HS-5 (cell line): ENCODE measurements around the gene KNG1.
"Not testable (repeated sequence)": the region's sequence is repeated elsewhere in the genome, so short reads cannot be mapped to it uniquely, and the experiment has no call there.

Experiments used
- DNase-seq: peaks from one replicate; pipeline ENCODE4 v3.0.0-alpha.2; 2012; ENCODE audit warnings: low read depth

Gene KNG1

DNA sequence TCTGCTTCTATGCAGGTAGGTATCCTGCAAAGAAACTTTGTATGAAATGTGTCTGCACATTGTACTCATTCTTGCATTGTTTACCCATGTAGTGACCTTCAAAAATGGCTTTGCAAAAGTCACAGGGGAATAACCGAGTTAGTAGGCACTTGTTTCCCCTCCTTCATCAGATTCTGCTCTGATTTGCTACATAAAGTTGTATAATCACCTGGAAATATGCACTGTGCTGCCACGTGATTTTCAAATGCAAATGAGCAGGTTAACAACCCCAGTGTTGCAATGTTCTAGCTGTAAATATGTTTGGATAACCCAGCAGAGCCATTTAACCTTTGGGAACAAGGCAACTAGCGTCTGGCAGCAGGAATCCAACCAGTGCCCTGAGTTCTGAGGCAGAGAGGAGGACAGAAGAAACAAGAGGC lies at the start of gene KNG1:
TSS of gene KNG1 (plus strand) at position 321 of the 419 bp plus-strand sequence. CDS start 184 bp downstream, outside the sequence.
- no peak for DNase-seq

DNA sequence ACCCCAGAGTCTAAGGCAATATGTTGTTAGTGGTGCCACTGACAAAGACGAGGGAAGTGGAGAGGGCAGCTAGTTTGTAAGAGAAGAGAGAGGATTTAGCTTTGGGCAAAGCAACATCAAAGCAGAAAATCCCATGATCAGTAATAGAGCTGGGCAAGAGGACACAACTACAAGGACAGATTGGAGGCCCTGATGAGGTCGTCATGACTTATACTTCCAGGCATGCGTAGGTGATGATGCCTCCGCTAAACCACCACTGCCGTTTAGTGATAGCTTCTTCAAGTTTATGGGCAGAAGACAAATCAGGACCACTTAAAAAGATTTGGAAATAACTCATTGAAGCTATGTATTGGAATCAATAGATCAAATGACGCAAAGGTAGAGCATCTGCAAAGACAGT lies 48.7 kb upstream of the KNG1 start:
- DNase-seq = no peak

DNA sequence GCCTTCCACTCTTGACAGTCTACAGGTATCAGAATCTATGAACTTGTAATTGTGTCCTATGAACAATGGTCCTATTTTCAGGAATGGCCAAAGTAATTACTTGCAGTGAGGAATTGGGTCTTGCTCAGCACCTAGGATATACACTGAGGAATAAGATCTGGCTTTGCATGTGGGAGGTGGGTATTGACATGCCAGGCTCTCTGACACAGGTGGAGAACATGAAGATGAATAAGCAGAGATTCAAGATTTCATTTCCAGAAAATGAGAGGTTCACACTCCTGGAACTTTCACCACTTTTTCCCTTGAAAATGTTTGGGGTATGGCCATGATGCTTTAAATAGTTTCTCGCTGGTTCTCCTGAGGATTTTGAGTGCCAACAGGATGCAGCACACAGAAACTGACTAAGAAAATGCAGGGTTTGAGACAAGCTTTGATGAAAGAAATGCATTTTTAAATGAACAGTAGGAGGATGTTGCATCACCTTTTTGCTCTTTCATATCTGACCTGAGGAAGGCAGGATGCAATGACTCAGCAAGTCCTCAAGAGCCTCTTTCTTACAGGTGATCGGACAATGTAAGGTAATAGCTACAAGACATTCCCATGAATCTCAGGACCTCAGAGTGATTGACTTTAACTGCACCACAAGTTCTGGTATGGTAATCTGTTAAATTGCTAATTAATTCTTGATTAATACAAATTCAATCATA lies 47.6 kb upstream of the KNG1 start:
- no peak for DNase-seq

DNA sequence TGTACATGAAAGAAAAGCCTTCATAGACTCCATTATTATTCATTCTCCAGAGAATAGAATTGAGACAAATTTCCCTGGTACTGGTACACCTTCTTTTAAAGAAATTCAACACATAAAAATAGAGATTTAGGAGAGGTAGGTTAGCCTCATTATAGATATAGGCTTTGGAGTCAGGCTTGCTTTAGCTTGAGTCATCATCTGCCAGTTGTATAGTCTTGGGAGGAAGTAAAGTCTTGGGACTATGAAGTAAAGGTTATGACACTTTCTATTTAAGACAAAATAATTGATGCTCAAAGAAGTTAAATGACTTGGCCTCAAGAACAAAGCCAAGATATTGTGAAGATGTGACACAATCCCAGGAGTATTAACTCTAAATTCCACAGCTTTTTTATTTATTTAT lies 47.0 kb upstream of the KNG1 start:
- no peak for DNase-seq

DNA sequence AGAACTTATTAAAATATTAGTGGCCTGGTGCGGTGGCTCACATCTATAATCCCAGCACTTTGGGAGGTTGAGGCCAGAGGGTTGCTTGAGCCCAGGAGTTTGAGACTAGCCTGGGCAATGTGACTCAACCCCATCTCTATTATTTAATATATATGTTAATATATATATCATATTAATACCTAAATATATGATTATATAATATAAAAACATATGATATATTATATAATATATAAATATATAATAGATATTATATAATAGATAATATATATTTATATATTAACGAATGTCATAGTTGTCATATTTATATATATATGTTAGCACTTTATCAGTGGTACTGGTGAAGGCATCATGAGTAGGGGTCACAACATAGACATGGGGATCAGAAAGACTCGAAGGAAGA lies 46.1 kb upstream of the KNG1 start:
- no peak for DNase-seq

DNA sequence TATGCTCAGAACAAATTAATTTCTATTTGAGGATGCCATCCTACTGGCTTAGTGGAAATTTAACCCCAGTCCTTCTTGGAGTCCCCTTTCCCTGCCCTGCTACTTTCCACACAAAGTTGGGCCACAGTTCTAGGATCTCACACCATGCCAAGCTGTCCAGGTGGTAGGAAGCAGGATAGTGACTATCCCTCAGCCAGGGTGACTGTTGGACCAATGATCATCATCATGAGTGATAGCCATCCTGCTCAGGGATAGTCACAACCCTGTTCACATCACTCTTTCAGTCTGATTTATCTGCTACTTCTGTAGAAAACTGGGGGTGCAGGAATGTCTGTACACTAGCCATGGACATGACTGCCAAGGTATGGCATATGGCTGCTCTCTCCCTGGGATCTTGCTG lies 38.6 kb upstream of the KNG1 start:
- DNase-seq = no peak

DNA sequence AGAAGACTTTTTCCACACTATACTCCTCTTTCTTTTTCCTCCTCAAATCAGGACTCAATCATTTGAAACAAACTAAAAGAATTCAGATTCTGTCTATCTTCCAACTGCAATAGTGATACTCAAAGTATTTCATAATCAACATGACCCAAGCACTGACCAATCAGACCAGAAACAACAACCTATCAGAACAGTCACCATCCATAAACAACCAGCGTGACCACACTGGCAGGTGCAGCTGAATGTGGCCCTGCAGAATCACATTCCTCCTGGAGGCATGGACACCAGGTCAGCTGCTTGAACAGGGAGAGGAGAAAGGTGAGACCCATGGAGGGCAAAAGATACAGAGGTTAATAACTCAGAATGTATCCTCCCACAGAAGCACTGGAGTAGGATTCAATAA lies 38.0 kb upstream of the KNG1 start:
- no peak for DNase-seq

GRCh38 chr3:186680869-186681268 lies 36.3 kb upstream of the KNG1 start:
- DNase-seq = no peak

DNA sequence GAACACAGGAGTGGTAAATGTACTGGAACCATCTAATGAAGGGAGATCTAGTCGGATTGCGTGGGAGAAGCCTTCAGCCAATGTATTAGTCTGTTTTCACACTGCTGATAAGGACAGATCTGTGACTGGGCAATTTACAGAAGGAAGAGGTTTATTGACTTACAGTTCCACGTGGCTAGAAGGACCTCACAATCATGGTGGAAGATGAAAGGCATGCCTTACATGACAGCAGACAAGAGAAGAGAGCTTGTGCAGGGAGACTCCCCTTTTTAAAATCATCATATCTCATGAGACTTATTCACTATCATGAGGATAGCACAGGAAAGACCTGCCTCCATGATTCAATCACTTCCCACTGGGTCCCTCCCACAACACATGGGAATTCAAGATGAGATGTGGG lies 34.3 kb upstream of the KNG1 start:
- no peak for DNase-seq

DNA sequence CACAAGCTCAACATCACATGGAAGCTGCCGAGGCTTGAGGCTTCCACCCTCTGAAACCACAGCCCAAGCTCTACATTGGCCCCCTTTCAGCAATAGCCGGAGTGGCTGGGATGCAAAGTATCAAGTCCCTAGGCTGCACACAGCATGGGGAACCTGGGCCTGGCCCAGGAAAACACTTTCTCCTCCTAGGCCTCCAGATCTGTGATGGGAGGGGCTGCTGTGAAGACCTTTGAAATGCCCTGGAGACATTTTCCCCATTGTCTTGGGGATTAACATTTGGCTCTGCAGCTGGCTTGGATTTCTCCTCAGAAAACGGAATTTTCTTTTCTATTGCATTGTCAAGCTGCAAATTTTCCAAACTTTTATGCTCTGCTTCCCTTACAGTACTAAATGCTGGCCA lies 33.2 kb upstream of the KNG1 start:
- no peak for DNase-seq

- DNase-seq = not testable (repeated sequence)
Observed at GRCh38 chr3:186686475-186686874, 30.7 kb upstream of the KNG1 start.

DNA sequence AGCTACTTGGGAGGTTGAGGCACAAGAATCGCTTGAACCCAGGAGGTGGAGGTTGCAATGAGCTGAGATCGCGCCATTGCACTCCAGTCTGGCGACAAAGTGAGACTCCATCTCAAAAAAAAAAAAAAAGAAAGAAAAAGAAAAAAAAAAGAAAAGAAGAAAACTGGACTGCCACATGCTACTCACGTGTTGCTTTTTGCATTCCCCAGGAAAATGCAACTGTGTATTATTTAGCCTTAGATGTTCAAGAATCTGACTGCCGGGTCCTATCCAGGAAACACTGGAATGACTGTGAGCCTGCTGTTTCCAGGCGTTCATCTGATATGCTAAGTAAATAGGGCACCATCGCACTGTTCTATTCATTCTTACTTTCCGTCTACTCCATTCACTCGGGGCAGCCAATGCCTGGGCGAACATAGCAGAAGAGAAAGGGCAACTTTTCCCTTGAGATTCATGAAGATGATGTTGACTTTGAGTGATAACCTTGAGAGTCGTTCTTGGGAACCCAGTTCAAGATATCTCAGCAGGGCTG lies 30.0 kb upstream of the KNG1 start:
- no peak for DNase-seq

GRCh38 chr3:186690304-186690703 lies 26.9 kb upstream of the KNG1 start:
- not testable (repeated sequence) for DNase-seq

- DNase-seq = no peak
Observed at GRCh38 chr3:186691676-186692075, 25.5 kb upstream of the KNG1 start.

DNA sequence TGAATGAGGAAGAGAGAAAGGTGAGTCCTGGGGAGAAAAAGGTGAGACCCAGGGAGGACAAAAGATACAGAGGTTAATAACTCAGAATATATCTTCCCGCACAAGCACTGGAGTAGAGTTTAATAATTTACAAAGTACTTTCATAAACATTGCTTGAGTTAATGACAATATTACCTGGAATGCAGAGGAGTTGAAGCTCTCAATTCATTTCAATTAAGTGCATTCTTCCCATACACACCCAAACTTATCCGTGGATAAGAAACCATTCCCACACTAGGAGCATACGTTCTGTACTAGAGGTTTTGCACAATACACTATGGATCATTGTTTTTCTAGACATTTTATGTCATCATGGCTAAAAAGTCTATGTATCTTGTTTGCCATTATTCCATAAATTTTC lies 23.3 kb upstream of the KNG1 start:
- no peak for DNase-seq

DNA sequence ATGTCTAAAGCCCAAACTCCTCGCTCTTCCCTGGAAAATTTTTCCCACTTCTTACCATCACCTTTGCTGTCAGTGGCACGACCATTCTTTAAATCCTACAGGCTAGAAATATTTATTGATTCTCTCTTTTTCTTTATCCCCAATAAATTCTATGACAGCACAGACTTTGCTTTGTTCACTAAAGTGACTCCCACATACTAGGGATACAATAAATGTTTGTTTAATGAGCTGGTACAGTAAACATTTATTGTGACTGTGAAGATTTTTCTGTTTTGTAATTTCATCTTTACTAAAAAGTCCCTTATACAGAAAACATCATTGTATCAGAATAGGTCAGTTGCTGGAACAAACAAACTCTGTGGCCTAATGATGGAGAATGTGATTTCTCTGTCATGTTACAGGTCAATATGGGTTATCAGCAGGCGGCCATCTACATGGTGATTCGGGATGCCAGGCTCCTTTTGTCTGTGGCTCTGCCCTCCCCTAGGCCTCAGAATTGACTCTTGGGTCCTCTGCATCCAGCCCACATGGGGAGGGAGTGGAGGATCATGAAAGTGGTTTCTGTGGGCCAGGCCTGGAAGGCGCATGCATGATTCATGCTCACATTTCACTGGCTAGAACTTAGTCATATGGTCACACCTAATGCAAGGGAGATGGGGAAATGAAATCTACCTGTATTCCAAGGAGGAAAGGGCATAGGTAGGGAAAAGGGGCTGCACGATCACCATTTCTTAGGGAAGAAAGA lies 22.7 kb upstream of the KNG1 start:
- DNase-seq = no peak

DNA sequence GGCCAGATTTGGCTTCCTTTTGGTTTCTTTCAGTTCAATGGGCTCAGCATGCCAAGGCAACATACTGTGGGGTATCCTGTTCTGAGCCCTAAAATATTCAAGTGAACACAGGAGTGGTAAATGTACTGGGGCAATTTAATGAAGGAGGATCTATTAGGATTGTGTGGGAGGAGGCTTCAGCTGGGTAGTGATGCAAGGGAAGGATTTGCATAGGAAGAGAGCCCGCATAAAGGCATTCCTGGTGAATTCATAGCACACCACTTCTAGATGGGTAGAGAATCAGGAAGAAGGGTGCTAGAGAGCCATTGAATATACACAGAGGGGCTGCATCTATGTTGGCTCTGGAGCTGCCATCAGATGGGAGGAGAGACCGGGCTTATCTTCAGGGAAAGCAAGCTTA lies 20.6 kb upstream of the KNG1 start:
- DNase-seq = no peak

GRCh38 chr3:186697510-186697909 lies 19.6 kb upstream of the KNG1 start:
- DNase-seq = no peak

- no peak for DNase-seq
Observed at GRCh38 chr3:186700267-186700666, 16.9 kb upstream of the KNG1 start.

GRCh38 chr3:186702451-186702850 lies 14.7 kb upstream of the KNG1 start:
- not testable (repeated sequence) for DNase-seq

GRCh38 chr3:186705882-186706780 lies 11.0 kb upstream of the KNG1 start:
- no peak for DNase-seq

GRCh38 chr3:186708983-186709679 lies 8.0 kb upstream of the KNG1 start:
- no peak for DNase-seq
